Calu3 (cell line): ENCODE data around the gene SH2D4B. TPM values are rescaled to one million over a fixed set of nuclear protein-coding genes. Genes with fewer than 3 reads are reported as not detected.

Experiments
- BruUV-seq: library from RNA; stranded (reverse); fragments of 400-500 nt; replicated peaks from 2 replicates; lab custom pipeline; 2021; lab: Mats Ljungman, UMichigan
- CTCF ChIA-PET: fragments of 300-600 bp; sonication (Branson Sonifier 250); formaldehyde crosslinking; loops from one replicate; lab custom pipeline; 2022; ENCODE audit warnings: antibody characterized with exemption; lab: Charles Lee
- DNase-seq: peaks from one replicate; pipeline ENCODE4 v3.0.0; 2022
- H3K27ac Mint-ChIP-seq: one replicate; pipeline ENCODE4 v1.8.0; 2022; ENCODE audit warnings: mixed read lengths; ENCODE audit not compliant: unreplicated experiment
- H3K27me3 Mint-ChIP-seq: one replicate; pipeline ENCODE4 v1.8.0; 2022; ENCODE audit warnings: mixed read lengths; ENCODE audit not compliant: unreplicated experiment
- H3K36me3 Mint-ChIP-seq: one replicate; pipeline ENCODE4 v1.8.0; 2022; ENCODE audit warnings: mild to moderate bottlenecking, moderate library complexity, mixed read lengths; ENCODE audit not compliant: insufficient read depth, unreplicated experiment
- H3K4me1 Mint-ChIP-seq: one replicate; pipeline ENCODE4 v1.8.0; 2022; ENCODE audit warnings: mild to moderate bottlenecking, low read depth, mixed read lengths; ENCODE audit not compliant: unreplicated experiment
- H3K4me3 Mint-ChIP-seq: one replicate; pipeline ENCODE4 v1.8.0; 2022; ENCODE audit warnings: mild to moderate bottlenecking, low read depth, moderate library complexity, mixed read lengths; ENCODE audit not compliant: unreplicated experiment
- H3K9me3 Mint-ChIP-seq: one replicate; pipeline ENCODE4 v1.8.0; 2022; ENCODE audit warnings: low read depth, mixed read lengths; ENCODE audit not compliant: unreplicated experiment
- intact Hi-C: fragments of 100-400 bp; cut with micrococcal nuclease; formaldehyde crosslinking; loops from one replicate; pipeline ENCODE4 v1.10.0; 2022; ENCODE audit not compliant: unreplicated experiment
- total RNA-seq: library from RNA; stranded (reverse); gene quantifications from 2 replicates; pipeline ENCODE4 v1.2.3, GENCODE V29; 2022
- TF ChIP-seq, protein P1 (sequence below): fragments of 200-600 bp; IDR thresholded peaks from one replicate; pipeline ENCODE4 v1.8.0; 2022; ENCODE audit warnings: antibody characterized with exemption; ENCODE audit not compliant: unreplicated experiment

SH2D4B gene
- total RNA-seq, 1 experiment from 2014 or later: not detected

- CTCF ChIA-PET: interaction anchor here (0.5 to 0.9 kb wide), 3 partner anchors 14 to 27 kb away, joined by 6 to 9 read pairs (median 6); no protein-coding TSS in a partner anchor
- no peak overlapping the region for H3K4me3 Mint-ChIP-seq
- no peaks in the 10 kb centered on the region for H3K4me1 Mint-ChIP-seq
- no peaks in the 10 kb centered on the region for H3K9me3 Mint-ChIP-seq
- TF ChIP-seq, protein P1, sequence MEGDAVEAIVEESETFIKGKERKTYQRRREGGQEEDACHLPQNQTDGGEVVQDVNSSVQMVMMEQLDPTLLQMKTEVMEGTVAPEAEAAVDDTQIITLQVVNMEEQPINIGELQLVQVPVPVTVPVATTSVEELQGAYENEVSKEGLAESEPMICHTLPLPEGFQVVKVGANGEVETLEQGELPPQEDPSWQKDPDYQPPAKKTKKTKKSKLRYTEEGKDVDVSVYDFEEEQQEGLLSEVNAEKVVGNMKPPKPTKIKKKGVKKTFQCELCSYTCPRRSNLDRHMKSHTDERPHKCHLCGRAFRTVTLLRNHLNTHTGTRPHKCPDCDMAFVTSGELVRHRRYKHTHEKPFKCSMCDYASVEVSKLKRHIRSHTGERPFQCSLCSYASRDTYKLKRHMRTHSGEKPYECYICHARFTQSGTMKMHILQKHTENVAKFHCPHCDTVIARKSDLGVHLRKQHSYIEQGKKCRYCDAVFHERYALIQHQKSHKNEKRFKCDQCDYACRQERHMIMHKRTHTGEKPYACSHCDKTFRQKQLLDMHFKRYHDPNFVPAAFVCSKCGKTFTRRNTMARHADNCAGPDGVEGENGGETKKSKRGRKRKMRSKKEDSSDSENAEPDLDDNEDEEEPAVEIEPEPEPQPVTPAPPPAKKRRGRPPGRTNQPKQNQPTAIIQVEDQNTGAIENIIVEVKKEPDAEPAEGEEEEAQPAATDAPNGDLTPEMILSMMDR: no peak
- BruUV-seq: no TSS peak
- peaks cover 59% of the 10 kb centered on the region for H3K27me3 Mint-ChIP-seq
- H3K27ac Mint-ChIP-seq: no peak overlapping the region
- DNase-seq: no peak
- no peaks in the 10 kb centered on the region for H3K36me3 Mint-ChIP-seq
- intact Hi-C loops: no loop called here
Measured at GRCh38 chr10:80569131-80569895, 31.6 kb downstream of the SH2D4B start.

DNA sequence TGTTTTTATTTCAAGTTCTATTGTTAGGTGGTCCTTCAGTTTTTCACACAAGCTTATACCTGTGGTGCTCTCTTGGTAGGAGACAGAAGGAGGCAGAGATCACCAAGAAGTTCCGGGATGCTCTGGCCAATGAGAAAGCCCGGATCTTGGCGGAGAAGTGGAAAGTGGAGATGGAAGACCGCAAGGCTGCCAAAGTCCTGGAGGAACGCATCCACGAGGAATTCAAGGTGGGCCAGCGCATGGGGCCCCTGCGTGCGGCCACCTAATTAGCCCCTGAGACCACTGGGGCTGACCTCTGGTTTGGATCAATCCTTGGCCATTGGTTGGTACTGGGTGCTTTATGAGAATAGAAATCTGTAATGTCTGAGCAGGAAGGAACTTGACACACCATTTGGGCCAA, 33.6 kb downstream of the SH2D4B start:
- no TSS peak for BruUV-seq
- intact Hi-C loops: no loop called here
- no peaks in the 10 kb centered on the region for H3K9me3 Mint-ChIP-seq
- no peaks in the 10 kb centered on the region for H3K36me3 Mint-ChIP-seq
- H3K27ac Mint-ChIP-seq: no peak overlapping the region
- H3K4me3 Mint-ChIP-seq: no peak overlapping the region
- CTCF ChIA-PET: interaction anchor here (0.7 kb wide), 1 partner anchor 131 kb away, joined by 5 read pairs; no protein-coding TSS in a partner anchor
- no peaks in the 10 kb centered on the region for H3K4me1 Mint-ChIP-seq
- no peak for DNase-seq
- TF ChIP-seq, protein P1: no peak
- peaks cover 39% of the 10 kb centered on the region for H3K27me3 Mint-ChIP-seq

GRCh38 chr10:80579181-80579763, 41.6 kb downstream of the SH2D4B start:
- intact Hi-C loops: no loop called here
- H3K27ac Mint-ChIP-seq: no peak overlapping the region
- no TSS peak for BruUV-seq

DNA sequence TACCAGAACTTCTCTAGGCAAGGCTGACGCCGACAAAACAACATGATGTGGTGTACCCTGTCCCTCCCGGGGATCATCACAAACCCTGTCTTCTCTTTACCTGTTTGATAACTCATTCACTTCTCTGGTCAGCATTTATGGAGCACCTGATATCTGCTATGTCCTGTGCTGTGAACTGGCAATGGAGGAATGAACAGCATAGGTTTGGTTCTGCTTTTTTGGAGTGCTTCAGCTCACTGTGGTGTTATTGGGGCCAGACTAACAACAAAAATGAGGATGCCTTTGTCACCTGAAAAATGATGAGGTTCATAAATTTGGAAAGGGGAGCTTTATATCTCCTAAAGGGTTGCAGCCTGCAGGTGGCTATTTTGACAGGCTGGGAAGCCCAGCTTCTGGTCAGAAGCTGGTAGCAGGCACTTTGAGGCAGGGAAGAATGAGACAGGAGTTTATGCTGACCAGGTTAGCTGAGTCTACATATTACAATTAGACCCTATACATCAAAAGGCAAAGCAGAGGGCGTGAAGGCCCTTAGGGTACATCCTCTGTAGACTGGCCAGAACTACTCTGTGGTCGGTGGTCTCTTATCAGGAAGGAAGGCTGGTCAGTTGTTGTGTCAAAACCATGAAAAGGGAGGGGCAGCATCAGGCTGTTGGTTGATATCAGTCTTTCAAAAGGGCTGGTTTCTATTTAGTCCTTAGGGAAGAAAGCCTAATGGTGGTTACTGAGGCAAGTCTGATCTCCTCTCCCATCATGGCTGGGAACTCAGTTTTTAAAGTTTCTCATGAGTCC, 42.3 kb downstream of the SH2D4B start:
- no peaks in the 10 kb centered on the region for H3K4me1 Mint-ChIP-seq
- intact Hi-C loops: no loop called here
- no peaks in the 10 kb centered on the region for H3K9me3 Mint-ChIP-seq
- H3K36me3 Mint-ChIP-seq: no peaks in the 10 kb centered on the region
- BruUV-seq: no TSS peak
- H3K4me3 Mint-ChIP-seq: no peak overlapping the region
- DNase-seq: no peak
- CTCF ChIA-PET: no interaction called here
- peaks cover 53% of the 10 kb centered on the region for H3K27me3 Mint-ChIP-seq
- no peak overlapping the region for H3K27ac Mint-ChIP-seq
- TF ChIP-seq, protein P1: no peak

More at GRCh38 chr10:80579181-80579763, 41.6 kb downstream of the SH2D4B start:
- Mint-ChIP-seq H3K36me3 (no peaks in the 10 kb centered on the region), H3K4me1 (no peaks in the 10 kb centered on the region), H3K27me3 (peaks cover 49% of the 10 kb centered on the region), H3K9me3 (no peaks in the 10 kb centered on the region), H3K4me3 (no peak overlapping the region)
- DNase-seq: no peak
- CTCF ChIA-PET: no interaction called here
- TF ChIP-seq, protein P1: no peak
